K562 (cell line): ENCODE measurements around the gene WNT7B. TPM values are rescaled to one million over a fixed set of nuclear protein-coding genes. Genes with fewer than 3 reads are reported as not detected.

Experiments
- ATAC-seq: fragments of 200-7000 bp; cut with Tn5 transposase; 3 replicates; pipeline ENCODE4 v1.9.1; 2020; ENCODE audit warnings: moderate library complexity
- BruUV-seq: library from RNA; stranded (reverse); fragments of 400-500 nt; replicated peaks from 2 replicates; lab custom pipeline; 2021; lab: Mats Ljungman, UMichigan
- CTCF ChIA-PET: fragments of 300-600 bp; formaldehyde crosslinking; extraction: SDS; loops from one replicate; lab custom pipeline; 2021; ENCODE audit warnings: low intra/inter-chr PET ratio; lab: Yijun Ruan, JAX
- POLR2A ChIA-PET: fragments of 300-600, 350-650 bp; sonication (Branson Sonifier 250); formaldehyde crosslinking; extraction: SDS; loops from one replicate; lab custom pipeline; 2021; ENCODE audit warnings: antibody characterized with exemption, inconsistent platforms; lab: Yijun Ruan, JAX
- DNase-seq, 4 experiments: peaks; one replicate each; pipeline versions ENCODE4 v3.0.0 to v3.0.0-alpha.2; 2011 to 2018; ENCODE audit warnings: low spot score in 3 of 4, mixed read lengths in 3 of 4; ENCODE audit errors: extremely low read depth in 1 of 4
- FAIRE-seq: peaks from 2 replicates; lab custom pipeline; 2011; peaks lifted over from hg19 to GRCh38; lab: Jason Lieb, UNC
- H2AFZ ChIP-seq: 2 replicates; pipeline ENCODE4 v1.6.0; 2011; ENCODE audit warnings: low read depth, low read length, control low read depth, inconsistent platforms
- H3K27ac ChIP-seq: fragments of 200-600 bp; 3 replicates; pipeline ENCODE4 v1.8.0; 2011; ENCODE audit warnings: low read depth, mild to moderate bottlenecking, control low read depth, inconsistent platforms, low read length, moderate library complexity, mixed read lengths; ENCODE audit errors: extremely low read depth
- H3K27me3 ChIP-seq, 2 experiments: fragments of 300-600 bp in 1 of 2; 2 replicates in 1 of 2; 3 replicates in 1 of 2; pipeline versions ENCODE4 v1.6.0 to v1.8.0; 2011; ENCODE audit warnings: inconsistent platforms in 2 of 2, low read length in 2 of 2, mild to moderate bottlenecking in 1 of 2, mixed read lengths in 1 of 2, moderate library complexity in 1 of 2; ENCODE audit not compliant: control insufficient read depth in 2 of 2, insufficient read depth in 2 of 2
- H3K36me3 ChIP-seq: fragments of 300-600 bp; 3 replicates; pipeline ENCODE4 v1.8.0; 2011; ENCODE audit warnings: mild to moderate bottlenecking, low read length, inconsistent platforms; ENCODE audit not compliant: control insufficient read depth, insufficient read depth
- H3K4me1 ChIP-seq, 2 experiments: fragments of 200-600 bp in 1 of 2; replicated peaks in 1 of 2; 2 replicates in 1 of 2; 3 replicates in 1 of 2; pipeline versions ENCODE4 v1.5.1 to v1.8.0; 2011; ENCODE audit warnings: inconsistent platforms in 2 of 2, low read length in 2 of 2, mild to moderate bottlenecking in 1 of 2, mixed read lengths in 1 of 2, moderate library complexity in 1 of 2; ENCODE audit not compliant: control insufficient read depth in 2 of 2, insufficient read depth in 2 of 2
- H3K4me2 ChIP-seq: 2 replicates; pipeline ENCODE4 v1.6.1; 2011; ENCODE audit warnings: low read length, control low read depth, inconsistent platforms, mixed read lengths; ENCODE audit not compliant: insufficient read depth
- H3K4me3 ChIP-seq: fragments of 200-600 bp; sonication (generic), shearing (Covaris generic); 2 replicates; pipeline ENCODE4 v1.5.1; 2016; ENCODE audit warnings: control low read depth, inconsistent platforms
- H3K79me2 ChIP-seq: fragments of 200-600 bp; 3 replicates; pipeline ENCODE4 v1.8.0; 2011; ENCODE audit warnings: low read length, inconsistent platforms; ENCODE audit not compliant: control insufficient read depth, insufficient read depth
- H3K9ac ChIP-seq, 2 experiments: 2 replicates each; pipeline versions ENCODE4 v1.6.0 to v1.6.1; 2011; ENCODE audit warnings: low read depth in 2 of 2, low read length in 2 of 2, control low read depth in 1 of 2, inconsistent platforms in 1 of 2, mild to moderate bottlenecking in 1 of 2, mixed read lengths in 1 of 2; ENCODE audit not compliant: insufficient read depth in 1 of 2
- H3K9me1 ChIP-seq: one replicate; pipeline ENCODE4 v1.6.0; 2011; ENCODE audit warnings: inconsistent platforms, mild to moderate bottlenecking, low read length, moderate library complexity; ENCODE audit not compliant: control insufficient read depth, insufficient read depth
- H3K9me3 ChIP-seq: replicated peaks from 2 replicates; pipeline ENCODE4 v1.5.1; 2011; ENCODE audit warnings: low read depth, low read length, inconsistent platforms; ENCODE audit not compliant: control insufficient read depth, insufficient read depth
- H4K20me1 ChIP-seq: replicated peaks from 2 replicates; pipeline ENCODE4 v1.6.1; 2011; ENCODE audit warnings: low read length, inconsistent platforms, mixed read lengths; ENCODE audit not compliant: control insufficient read depth, insufficient read depth
- ESRRA ChIP-seq: fragments of 450-650 bp; IDR thresholded peaks from 2 replicates; pipeline ENCODE4 v1.6.1; 2014; ENCODE audit warnings: low read depth, mild to moderate bottlenecking, moderate library complexity, borderline replicate concordance
- NFIC ChIP-seq: fragments of 450-650 bp; IDR thresholded peaks from 2 replicates; pipeline ENCODE4 v1.6.1; 2017; ENCODE audit warnings: mild to moderate bottlenecking, inconsistent platforms
- RBM25 ChIP-seq: fragments of 200-400 bp; formaldehyde crosslinking; IDR thresholded peaks from 2 replicates; pipeline ENCODE4 v1.6.1; 2018; ENCODE audit warnings: low read length, low read depth, moderate library complexity; ENCODE audit not compliant: severe bottlenecking
- ZFX ChIP-seq: sonication (generic); formaldehyde crosslinking; IDR thresholded peaks from 2 replicates; pipeline ENCODE4 v1.8.0; 2022; ENCODE audit warnings: mild to moderate bottlenecking, missing genetic modification reagents, moderate library complexity
- ZNF589 ChIP-seq: fragments of 200-800 bp; sonication (Bioruptor generic); IDR thresholded peaks from 2 replicates; pipeline ENCODE4 v1.6.1; 2016; ENCODE audit warnings: low read depth, missing genetic modification characterization, missing compliant biosample characterization
- WGBS: fragments of 100-300 bp; shearing (Covaris generic); methylation state at CpG from one replicate; pipeline ENCODE4 v1.1.6; 2016; ENCODE audit warnings: low coverage, mixed read lengths; ENCODE audit not compliant: insufficient coverage; ENCODE audit errors: missing lambda C conversion rate; 5-methylcytosine and 5-hydroxymethylcytosine counted together
- in situ Hi-C: fragments of 300-500 bp; cut with MboI; formaldehyde crosslinking; loops from 4 replicates; pipeline ENCODE4 v1.15.0; 2018; ENCODE audit warnings: inconsistent platforms, mixed read lengths
- intact Hi-C: fragments of 100-400 bp; cut with micrococcal nuclease; formaldehyde crosslinking; loops from 2 replicates; pipeline ENCODE4 v1.14.2; 2022
- polyA plus RNA-seq, 8 experiments: library from polyadenylated mRNA; depleted of rRNA in 4 of 8; stranded (reverse) in 5 of 8; unstranded in 3 of 8; fragments of >200 nt; fragmentation: Nextera tagmentation in 2 of 8; fragmentation: Illumina TruSeq in 1 of 8; extraction: Ambion mirVana in 2 of 8; extraction: Trizol in 1 of 8; gene quantifications; 2 replicates each; pipeline versions ENCODE4 v1.2.1 to v1.2.3, GENCODE V29; 2011 to 2014; ENCODE audit warnings: inconsistent platforms in 1 of 8, missing spikeins in 1 of 8
- total RNA-seq, 7 experiments: library from RNA; depleted of rRNA in 6 of 7; stranded (reverse); fragments of >200 nt in 6 of 7; fragmentation: Illumina TruSeq in 2 of 7; extraction: Trizol in 2 of 7; gene quantifications; 2 replicates each; pipeline versions ENCODE4 v1.2.1 to v1.2.3, GENCODE V29; 2011 to 2021; ENCODE audit warnings: low replicate concordance in 1 of 7
- TF ChIP-seq, protein P1 (sequence below): fragments of 250-450 bp; sonication (Bioruptor Pico); IDR thresholded peaks from 2 replicates; pipeline ENCODE4 v1.4.0; 2020; ENCODE audit warnings: mild to moderate bottlenecking, moderate library complexity, borderline replicate concordance
- TF ChIP-seq, protein P2 (sequence below): IDR thresholded peaks from 2 replicates; pipeline ENCODE4 v1.6.1; 2016; ENCODE audit warnings: missing genetic modification characterization, missing compliant biosample characterization
- TF ChIP-seq, protein P3 (sequence below): fragments of 450-650 bp; IDR thresholded peaks from 2 replicates; pipeline ENCODE4 v1.6.1; 2017; ENCODE audit warnings: mild to moderate bottlenecking, moderate library complexity

WNT7B gene
- total and polyA plus RNA-seq, 9 of the 15 experiments (the other 6 are each of a cell fraction or from before 2014, with no cell fraction given) = not detected

DNA sequence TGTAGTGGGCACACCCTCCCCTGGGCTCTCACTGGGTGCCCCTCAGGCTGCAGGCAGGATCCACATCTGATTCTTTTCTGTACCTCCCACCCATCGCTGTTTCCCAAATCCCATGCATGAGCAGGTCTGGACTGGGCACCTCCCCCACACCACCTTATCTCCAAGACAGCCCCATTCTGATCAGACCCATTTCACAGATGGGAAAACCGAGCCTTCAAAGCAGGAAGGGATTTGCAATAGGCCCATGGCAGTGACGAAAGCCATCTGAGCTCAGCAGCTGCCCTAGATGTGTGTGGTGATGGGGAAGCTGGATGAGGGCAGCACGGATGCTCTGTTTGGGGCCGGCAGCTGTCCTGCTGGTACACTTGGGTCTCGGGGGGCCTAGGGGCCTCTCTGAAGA lies 41.4 kb downstream of the WNT7B start:
- ChIA-PET POLR2A (interaction anchor here (1.4 kb wide), 1 partner anchor 17 kb away, joined by 3 read pairs; no protein-coding TSS in a partner anchor), CTCF (no interaction called here)
- TF ChIP-seq ZFX (no peak), RBM25 (peak; percentile 64)
- ATAC-seq (no peak), FAIRE-seq (no peak), DNase-seq (no peak)
- no peak overlapping the region for H2AFZ ChIP-seq
- H3K27me3 ChIP-seq = peaks cover 2 to 47% of the 10 kb centered on the region in 2 experiments; a peak in 2 of 5 replicates
- no peak overlapping the region for H3K4me2 ChIP-seq
- no peaks in the 10 kb centered on the region for H3K9me1 ChIP-seq
- peaks cover 0 to 9% of the 10 kb centered on the region in 2 experiments; a peak in 2 of 5 replicates for H3K4me1 ChIP-seq
- no peaks in the 10 kb centered on the region for H3K79me2 ChIP-seq
- H3K4me3 ChIP-seq = no peak overlapping the region
- in situ Hi-C loops = no loop called here
- no peak overlapping the region for H3K27ac ChIP-seq
- no peaks in the 10 kb centered on the region for H3K36me3 ChIP-seq
- intact Hi-C loops = no loop called here
- no TSS peak for BruUV-seq
- H3K9ac ChIP-seq = no peak overlapping the region
- WGBS = 0% methylated on average over 4 of the region's 6 CpGs
- no peaks in the 10 kb centered on the region; the same call in 1 of the 2 replicates for H4K20me1 ChIP-seq
- H3K9me3 ChIP-seq = no peaks in the 10 kb centered on the region

DNA sequence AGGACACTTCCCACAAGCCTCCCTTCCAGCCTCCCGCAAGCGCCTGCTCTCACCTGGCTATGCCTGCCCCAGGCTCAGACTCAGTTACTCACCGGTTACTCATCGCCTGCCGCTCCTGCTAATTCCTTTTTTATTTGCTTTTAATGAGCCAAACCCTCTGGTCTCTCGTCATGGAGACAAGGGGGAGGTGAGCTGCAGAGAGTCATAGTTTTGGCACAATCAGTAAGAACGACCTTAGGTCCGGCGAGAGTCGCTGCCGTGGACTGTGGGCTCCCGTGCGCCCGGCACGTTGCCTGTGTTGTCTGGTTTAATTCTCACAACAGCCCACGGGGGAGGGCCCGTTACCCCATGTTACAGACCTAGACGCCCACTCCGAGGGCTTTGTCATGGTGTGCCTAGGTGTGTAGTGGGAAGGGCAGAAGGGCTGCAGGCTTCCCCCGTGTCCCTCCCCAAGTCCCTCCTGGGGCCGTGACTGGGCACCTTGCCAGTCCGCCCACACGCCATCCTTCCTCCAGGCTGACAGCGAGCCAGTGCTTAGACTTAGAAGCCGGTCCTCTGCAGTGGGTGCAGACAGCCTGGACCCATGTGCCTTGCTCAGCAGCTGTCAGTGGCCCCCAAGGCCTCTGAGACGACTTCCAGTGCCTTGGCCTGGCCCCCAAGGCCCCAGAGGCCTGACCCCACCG lies 42.2 kb downstream of the WNT7B start:
- under 1% methylated on average over 18 of the region's 27 CpGs for WGBS
- Histone ChIP-seq H3K9ac (no peak overlapping the region), H3K9me1 (no peaks in the 10 kb centered on the region), H3K27me3 (peaks cover 2 to 50% of the 10 kb centered on the region in 2 experiments; a peak in 2 of 5 replicates), H4K20me1 (peaks cover 6% of the 10 kb centered on the region; the same call in 1 of the 2 replicates), H3K36me3 (no peaks in the 10 kb centered on the region), H3K79me2 (no peaks in the 10 kb centered on the region)
- no peak for FAIRE-seq
- intact Hi-C loops = no loop called here
- POLR2A ChIA-PET = interaction anchor here (1.1 kb wide), 1 partner anchor 12 kb away, joined by 3 read pairs; no protein-coding TSS in a partner anchor
- BruUV-seq = no TSS peak
- CTCF ChIA-PET = no interaction called here
- TF ChIP-seq, protein P1, sequence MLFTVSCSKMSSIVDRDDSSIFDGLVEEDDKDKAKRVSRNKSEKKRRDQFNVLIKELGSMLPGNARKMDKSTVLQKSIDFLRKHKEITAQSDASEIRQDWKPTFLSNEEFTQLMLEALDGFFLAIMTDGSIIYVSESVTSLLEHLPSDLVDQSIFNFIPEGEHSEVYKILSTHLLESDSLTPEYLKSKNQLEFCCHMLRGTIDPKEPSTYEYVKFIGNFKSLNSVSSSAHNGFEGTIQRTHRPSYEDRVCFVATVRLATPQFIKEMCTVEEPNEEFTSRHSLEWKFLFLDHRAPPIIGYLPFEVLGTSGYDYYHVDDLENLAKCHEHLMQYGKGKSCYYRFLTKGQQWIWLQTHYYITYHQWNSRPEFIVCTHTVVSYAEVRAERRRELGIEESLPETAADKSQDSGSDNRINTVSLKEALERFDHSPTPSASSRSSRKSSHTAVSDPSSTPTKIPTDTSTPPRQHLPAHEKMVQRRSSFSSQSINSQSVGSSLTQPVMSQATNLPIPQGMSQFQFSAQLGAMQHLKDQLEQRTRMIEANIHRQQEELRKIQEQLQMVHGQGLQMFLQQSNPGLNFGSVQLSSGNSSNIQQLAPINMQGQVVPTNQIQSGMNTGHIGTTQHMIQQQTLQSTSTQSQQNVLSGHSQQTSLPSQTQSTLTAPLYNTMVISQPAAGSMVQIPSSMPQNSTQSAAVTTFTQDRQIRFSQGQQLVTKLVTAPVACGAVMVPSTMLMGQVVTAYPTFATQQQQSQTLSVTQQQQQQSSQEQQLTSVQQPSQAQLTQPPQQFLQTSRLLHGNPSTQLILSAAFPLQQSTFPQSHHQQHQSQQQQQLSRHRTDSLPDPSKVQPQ (CRISPR knock-in tag) = no peak
- TF ChIP-seq NFIC (peak; percentile 19; the same call in 1 of the 2 replicates), ZNF589 (no peak), ESRRA (no peak)
- TF ChIP-seq, protein P2, sequence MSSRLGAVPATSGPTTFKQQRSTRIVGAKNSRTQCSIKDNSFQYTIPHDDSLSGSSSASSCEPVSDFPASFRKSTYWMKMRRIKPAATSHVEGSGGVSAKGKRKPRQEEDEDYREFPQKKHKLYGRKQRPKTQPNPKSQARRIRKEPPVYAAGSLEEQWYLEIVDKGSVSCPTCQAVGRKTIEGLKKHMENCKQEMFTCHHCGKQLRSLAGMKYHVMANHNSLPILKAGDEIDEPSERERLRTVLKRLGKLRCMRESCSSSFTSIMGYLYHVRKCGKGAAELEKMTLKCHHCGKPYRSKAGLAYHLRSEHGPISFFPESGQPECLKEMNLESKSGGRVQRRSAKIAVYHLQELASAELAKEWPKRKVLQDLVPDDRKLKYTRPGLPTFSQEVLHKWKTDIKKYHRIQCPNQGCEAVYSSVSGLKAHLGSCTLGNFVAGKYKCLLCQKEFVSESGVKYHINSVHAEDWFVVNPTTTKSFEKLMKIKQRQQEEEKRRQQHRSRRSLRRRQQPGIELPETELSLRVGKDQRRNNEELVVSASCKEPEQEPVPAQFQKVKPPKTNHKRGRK (tag) = no peak
- TF ChIP-seq, protein P3, sequence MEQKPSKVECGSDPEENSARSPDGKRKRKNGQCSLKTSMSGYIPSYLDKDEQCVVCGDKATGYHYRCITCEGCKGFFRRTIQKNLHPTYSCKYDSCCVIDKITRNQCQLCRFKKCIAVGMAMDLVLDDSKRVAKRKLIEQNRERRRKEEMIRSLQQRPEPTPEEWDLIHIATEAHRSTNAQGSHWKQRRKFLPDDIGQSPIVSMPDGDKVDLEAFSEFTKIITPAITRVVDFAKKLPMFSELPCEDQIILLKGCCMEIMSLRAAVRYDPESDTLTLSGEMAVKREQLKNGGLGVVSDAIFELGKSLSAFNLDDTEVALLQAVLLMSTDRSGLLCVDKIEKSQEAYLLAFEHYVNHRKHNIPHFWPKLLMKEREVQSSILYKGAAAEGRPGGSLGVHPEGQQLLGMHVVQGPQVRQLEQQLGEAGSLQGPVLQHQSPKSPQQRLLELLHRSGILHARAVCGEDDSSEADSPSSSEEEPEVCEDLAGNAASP = no peak
- TF ChIP-seq, all 486 proteins: peak for 1
- in situ Hi-C loops = no loop called here
- Histone ChIP-seq H3K4me1 (peaks cover 0 to 16% of the 10 kb centered on the region in 2 experiments; a peak in 2 of 5 replicates), H3K9me3 (no peaks in the 10 kb centered on the region), H3K4me3 (no peak overlapping the region), H2AFZ (no peak overlapping the region), H3K4me2 (no peak overlapping the region), H3K27ac (no peak overlapping the region)
- DNase-seq (no peak), ATAC-seq (no peak)
